SKM-1 (cell line): Measurements from ENCODE around the gene CD200.

Experiments
- DNase-seq: peaks from one replicate; lab custom pipeline; 2025; ENCODE audit not compliant: unreplicated experiment; lab: John Stamatoyannopoulos, UW

Gene CD200

GRCh38 chr3:112331851-112332250 is 1.1 kb upstream of the CD200 start:
- no peak for DNase-seq

- DNase-seq = no peak
Observed at GRCh38 chr3:112333381-112334317, 693 bp downstream of the CD200 start.

GRCh38 chr3:112334691-112335433 is 1.9 kb downstream of the CD200 start:
- no peak for DNase-seq

- no peak for DNase-seq
Observed at GRCh38 chr3:112335434-112335781, 2.5 kb downstream of the CD200 start.

GRCh38 chr3:112338021-112338726 is 5.2 kb downstream of the CD200 start:
- DNase-seq = no peak

- no peak for DNase-seq
Observed at GRCh38 chr3:112338727-112339056, 5.7 kb downstream of the CD200 start.

GRCh38 chr3:112339134-112339533 is 6.2 kb downstream of the CD200 start:
- no peak for DNase-seq

- DNase-seq = no peak
Observed at GRCh38 chr3:112339609-112340008, 6.7 kb downstream of the CD200 start.

- no peak for DNase-seq
Observed at GRCh38 chr3:112341386-112341785, 8.4 kb downstream of the CD200 start.

GRCh38 chr3:112345681-112346080 is 12.7 kb downstream of the CD200 start:
- no peak for DNase-seq

GRCh38 chr3:112346491-112347122 is 13.7 kb downstream of the CD200 start:
- no peak for DNase-seq

GRCh38 chr3:112348943-112349342 is 16.0 kb downstream of the CD200 start:
- no peak for DNase-seq

GRCh38 chr3:112349557-112349956 is 16.6 kb downstream of the CD200 start:
- DNase-seq = no peak

- DNase-seq = no peak
Observed at GRCh38 chr3:112350018-112350810, 17.3 kb downstream of the CD200 start.

GRCh38 chr3:112351036-112351435 is 18.1 kb downstream of the CD200 start:
- no peak for DNase-seq

GRCh38 chr3:112351823-112352222 is 18.9 kb downstream of the CD200 start:
- no peak for DNase-seq

- DNase-seq = no peak
Observed at GRCh38 chr3:112352720-112353119, 19.8 kb downstream of the CD200 start.

- no peak for DNase-seq
Observed at GRCh38 chr3:112353365-112353764, 20.4 kb downstream of the CD200 start.

GRCh38 chr3:112354642-112355306 is 21.8 kb downstream of the CD200 start:
- DNase-seq = no peak

GRCh38 chr3:112355307-112355687 is 22.3 kb downstream of the CD200 start:
- no peak for DNase-seq
